WI38 (cell line): ENCODE data around the gene C16orf86.

ENCODE experiments used
- H3K4me3 ChIP-seq: 2 replicates; pipeline ENCODE4 v1.5.1; 2011; ENCODE audit warnings: low read depth, mild to moderate bottlenecking, control low read depth, low read length
- TF ChIP-seq, protein P1 (sequence below): IDR thresholded peaks from 2 replicates; pipeline ENCODE4 v1.5.1; 2012; ENCODE audit warnings: low read depth, mild to moderate bottlenecking, control low read depth, low read length

Gene C16orf86

GRCh38 chr16:67675579-67675935 is 8.9 kb downstream of the C16orf86 start:
- TF ChIP-seq, protein P1, sequence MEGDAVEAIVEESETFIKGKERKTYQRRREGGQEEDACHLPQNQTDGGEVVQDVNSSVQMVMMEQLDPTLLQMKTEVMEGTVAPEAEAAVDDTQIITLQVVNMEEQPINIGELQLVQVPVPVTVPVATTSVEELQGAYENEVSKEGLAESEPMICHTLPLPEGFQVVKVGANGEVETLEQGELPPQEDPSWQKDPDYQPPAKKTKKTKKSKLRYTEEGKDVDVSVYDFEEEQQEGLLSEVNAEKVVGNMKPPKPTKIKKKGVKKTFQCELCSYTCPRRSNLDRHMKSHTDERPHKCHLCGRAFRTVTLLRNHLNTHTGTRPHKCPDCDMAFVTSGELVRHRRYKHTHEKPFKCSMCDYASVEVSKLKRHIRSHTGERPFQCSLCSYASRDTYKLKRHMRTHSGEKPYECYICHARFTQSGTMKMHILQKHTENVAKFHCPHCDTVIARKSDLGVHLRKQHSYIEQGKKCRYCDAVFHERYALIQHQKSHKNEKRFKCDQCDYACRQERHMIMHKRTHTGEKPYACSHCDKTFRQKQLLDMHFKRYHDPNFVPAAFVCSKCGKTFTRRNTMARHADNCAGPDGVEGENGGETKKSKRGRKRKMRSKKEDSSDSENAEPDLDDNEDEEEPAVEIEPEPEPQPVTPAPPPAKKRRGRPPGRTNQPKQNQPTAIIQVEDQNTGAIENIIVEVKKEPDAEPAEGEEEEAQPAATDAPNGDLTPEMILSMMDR = no peak

DNA sequence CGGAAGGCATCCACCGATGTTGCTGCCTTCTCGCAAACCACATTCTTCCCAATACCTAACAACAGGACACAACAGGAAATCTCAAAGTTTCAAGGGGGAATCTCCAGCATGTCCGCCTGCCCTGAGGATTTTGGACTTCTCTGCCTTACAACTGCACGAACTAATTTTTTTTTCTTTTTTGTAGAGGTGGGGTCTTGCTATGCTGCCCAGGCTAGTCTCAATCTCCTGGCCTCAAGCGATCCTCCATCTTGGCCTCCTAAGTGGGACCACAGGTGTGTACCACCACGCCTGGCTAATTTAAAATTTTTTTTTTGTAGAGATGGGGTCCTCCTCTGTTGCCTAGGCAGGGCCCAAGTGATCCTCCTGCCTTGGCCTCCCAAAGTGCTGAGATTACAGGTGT is 9.4 kb downstream of the C16orf86 start:
- no peak overlapping the region for H3K4me3 ChIP-seq
- TF ChIP-seq, protein P1 = no peak

More at GRCh38 chr16:67675579-67675935, 8.9 kb downstream of the C16orf86 start:
- no peak overlapping the region for H3K4me3 ChIP-seq

DNA sequence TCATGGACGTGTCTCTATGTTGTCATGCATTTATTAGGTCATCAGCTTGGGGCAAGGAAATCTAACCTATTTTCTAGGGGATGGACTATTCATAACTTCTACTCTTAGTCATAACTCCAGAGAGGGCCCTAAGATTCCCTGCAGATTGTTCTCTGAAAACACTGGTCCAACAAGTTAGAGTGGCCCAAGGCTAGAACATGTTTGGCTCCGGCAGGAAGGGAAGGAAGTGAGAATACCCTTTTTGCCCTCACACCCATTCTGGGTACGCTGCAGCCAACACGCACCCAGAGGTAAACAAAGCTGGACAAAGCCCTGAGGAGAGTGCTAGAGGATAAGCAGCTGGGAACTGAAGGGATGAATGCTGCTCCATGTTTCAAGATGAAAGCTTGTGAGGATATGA is 9.9 kb downstream of the C16orf86 start:
- no peak overlapping the region for H3K4me3 ChIP-seq
- TF ChIP-seq, protein P1 = no peak

DNA sequence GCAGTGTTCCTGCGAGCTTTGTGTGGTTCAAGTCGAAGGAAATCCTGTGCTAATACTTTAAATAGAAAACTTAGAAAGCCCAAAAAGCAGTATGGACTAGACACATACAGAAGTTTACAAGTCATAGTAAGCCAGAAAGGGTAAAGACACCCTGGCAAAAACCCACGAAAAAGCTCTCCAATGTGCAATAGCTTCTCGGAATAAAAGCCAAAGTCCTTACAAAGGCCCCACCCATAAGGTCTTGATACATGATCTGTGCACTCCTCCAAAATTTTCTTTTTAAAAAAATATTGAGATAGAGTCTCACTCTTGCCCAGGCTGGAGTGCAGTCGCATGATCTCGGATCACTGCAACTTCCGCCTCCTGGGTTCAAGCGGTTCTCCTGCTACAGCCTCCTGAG is 10.3 kb downstream of the C16orf86 start:
- TF ChIP-seq, protein P1 = no peak
- no peak overlapping the region for H3K4me3 ChIP-seq

GRCh38 chr16:67677712-67678111 is 11.1 kb downstream of the C16orf86 start:
- no peak overlapping the region for H3K4me3 ChIP-seq
- TF ChIP-seq, protein P1 = no peak

DNA sequence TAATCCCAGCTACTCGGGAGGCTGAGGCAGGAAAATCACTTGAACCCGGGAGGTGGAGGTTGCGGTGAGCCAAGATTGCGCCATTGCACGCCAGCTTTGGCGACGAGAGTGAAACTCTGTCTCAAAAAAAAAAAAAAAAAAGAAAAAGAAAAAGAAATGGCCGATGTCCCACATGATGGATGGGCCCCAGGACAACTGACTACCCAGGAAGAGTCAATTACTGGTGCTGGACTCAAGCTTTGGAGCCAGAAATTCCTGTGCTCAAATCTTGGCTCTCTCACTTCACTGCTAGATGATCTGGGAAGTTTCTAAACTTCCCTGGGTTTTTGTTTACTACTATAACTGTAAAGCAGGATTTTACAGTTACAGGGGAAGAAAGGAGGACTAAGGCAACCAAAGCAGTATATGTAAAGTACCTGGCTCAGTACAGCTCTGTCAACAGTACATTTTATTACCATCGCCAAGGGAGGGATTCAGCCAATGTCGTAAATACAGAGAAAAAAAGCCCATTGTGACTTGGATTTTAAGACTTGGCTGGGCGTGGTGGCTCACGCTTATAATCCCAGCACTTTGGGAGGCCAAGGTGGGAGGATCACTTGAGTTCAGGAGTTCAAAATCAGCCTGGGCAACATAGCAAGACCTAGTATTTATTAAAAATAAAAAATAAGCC is 11.9 kb downstream of the C16orf86 start:
- no peak overlapping the region for H3K4me3 ChIP-seq

More for the DNA sequence above, 11.9 kb downstream of the C16orf86 start:
- TF ChIP-seq, protein P1 = no peak
